HG03064 (cell line): ENCODE measurements around the gene LUC7L.
A peak's percentile ranks its signal among the peaks of the same experiment; 100 is the strongest.
"Not testable (repeated sequence)": the region's sequence is repeated elsewhere in the genome, so short reads cannot be mapped to it uniquely, and the experiment has no call there.

ENCODE experiments used
- ATAC-seq: cut with Tn5 transposase; IDR thresholded peaks from one replicate; pipeline ENCODE4 v1.9.1; 2021; ENCODE audit warnings: low read depth; ENCODE audit not compliant: unreplicated experiment

Gene LUC7L, protein sequence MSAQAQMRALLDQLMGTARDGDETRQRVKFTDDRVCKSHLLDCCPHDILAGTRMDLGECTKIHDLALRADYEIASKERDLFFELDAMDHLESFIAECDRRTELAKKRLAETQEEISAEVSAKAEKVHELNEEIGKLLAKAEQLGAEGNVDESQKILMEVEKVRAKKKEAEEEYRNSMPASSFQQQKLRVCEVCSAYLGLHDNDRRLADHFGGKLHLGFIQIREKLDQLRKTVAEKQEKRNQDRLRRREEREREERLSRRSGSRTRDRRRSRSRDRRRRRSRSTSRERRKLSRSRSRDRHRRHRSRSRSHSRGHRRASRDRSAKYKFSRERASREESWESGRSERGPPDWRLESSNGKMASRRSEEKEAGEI

GRCh38 chr16:228852-229730, at the start of gene LUC7L:
Gene LUC7L, minus strand, starts transcription at chr16:229449. Its CDS starts 110 bp downstream, at chr16:229339.
- ATAC-seq, result peak; percentile 74

DNA sequence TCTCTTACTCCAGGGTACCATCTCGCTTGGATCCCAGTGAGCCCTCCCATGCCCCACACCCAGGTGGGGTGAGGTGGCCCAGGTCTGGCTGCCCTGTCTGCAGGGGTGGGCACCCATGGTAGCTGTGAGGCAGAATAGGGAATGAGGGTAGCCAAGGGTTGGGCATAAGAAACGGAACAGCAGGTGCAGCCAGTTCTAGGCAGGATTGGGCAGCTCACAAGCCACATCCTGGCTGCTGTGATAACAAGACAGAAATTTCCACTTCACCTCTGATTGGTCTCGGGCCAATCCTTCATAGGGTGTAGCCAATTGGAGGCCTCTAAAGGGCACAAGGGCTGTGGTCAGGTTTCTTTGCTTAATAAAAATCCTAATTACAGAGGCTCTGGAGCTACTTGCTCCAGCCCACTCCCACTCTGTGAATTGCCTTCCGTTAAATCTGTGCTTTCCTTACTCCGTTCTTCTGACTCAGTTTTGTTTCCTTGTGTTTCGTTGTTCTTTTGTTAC, 49.7 kb upstream of the LUC7L start:
- ATAC-seq, result no peak

- ATAC-seq, result no peak
These were observed 47.3 kb upstream of the LUC7L start for GRCh38 chr16:276426-277077.

DNA sequence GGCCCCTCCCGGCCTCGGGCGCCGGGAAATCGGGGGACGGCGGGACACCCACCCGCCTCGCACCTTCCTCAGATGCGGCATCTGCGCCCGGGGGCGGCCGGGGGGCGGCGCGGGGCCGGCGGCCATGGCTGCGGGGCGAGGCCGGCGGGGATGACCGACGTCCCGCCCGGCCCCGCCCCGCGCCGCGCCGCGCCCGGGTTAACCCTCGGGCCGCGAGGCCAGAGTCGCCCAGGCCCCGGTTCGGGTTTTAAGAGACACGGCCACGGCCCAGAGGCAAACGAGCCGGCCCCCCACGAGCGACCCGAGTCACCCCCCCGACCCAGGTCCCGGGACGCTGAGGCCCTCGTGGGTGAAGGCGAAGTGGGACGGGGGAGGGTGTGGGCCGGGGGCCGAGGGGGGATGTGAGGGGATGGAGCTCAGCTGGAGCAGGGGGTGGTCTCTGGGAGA, 46.6 kb upstream of the LUC7L start, which contains the start of gene RGS11:
RGS11 (minus strand) TSS at position 159 of the 447 bp plus-strand sequence; CDS start at position 126, 33 bp downstream.
- no peak for ATAC-seq

DNA sequence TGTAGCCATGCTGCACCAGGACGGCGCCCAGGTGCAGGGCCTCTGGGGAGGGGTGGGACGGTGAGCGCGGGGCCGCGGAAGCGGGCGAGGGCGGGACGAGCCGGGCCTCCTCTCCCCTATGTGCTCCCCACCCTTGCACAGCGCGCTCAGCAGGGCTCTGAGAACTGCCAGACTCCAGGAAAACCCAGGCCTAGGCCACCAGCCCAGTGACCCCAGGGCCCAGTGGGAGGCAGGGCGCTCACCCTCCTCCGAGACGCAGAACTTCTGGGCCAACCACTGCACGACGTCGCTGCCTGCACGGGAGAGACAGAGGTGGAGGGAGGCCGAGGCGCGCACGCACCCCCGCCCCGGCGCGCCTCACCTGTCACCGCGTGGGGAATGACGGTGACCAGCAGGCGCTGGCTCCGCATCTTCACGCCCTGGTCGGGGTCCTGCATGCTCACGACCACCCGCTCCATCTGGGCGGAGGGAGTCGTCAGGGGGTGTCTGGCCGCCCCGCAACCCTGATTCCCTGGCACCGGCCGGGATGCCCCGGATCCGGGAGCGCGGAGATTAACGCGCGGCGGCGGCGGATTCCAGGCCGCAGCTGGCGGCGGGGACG, 45.9 kb upstream of the LUC7L start:
- ATAC-seq, result no peak

- no peak for ATAC-seq
These were observed 44.5 kb upstream of the LUC7L start for GRCh38 chr16:273547-274421.

GRCh38 chr16:272633-273546, 43.6 kb upstream of the LUC7L start:
- no peak for ATAC-seq

- ATAC-seq, result no peak
These were observed 41.4 kb upstream of the LUC7L start for GRCh38 chr16:270381-271255.

DNA sequence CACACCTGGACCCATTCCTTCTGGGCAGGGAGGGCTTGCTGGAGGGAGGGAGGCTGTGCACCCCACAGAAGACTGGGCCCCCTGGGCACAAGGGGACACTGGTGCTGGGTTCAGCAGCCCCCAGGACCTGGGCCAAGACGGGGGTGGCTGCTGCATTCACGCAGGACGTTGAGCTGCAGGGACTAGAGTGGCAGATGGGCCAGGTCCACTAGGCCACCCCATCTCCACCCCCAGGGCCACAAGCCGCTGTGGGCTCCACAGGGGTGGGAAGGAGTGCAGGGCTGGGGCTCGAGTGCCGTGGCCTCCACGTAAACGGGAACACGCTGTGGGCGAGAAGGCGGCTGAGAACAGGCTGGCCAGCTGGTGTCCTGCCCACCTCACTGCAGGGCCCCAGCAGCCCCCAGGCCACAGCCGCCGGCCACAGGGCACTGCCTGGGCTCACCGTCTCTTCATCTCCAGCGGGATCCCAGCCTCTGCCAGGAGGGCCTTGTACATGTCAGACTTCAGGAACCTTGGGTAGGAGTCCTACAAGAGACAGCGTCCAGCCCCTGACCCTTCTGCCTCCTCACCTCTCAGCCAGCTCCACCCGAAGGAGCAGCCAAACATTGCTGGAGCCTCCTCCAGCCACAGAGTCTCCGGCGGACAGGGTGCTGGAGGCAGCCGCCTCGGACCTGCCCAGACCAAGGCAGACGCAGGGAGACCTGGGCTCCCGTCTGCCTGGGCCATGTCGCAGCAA, 40.0 kb upstream of the LUC7L start:
- ATAC-seq, result no peak

DNA sequence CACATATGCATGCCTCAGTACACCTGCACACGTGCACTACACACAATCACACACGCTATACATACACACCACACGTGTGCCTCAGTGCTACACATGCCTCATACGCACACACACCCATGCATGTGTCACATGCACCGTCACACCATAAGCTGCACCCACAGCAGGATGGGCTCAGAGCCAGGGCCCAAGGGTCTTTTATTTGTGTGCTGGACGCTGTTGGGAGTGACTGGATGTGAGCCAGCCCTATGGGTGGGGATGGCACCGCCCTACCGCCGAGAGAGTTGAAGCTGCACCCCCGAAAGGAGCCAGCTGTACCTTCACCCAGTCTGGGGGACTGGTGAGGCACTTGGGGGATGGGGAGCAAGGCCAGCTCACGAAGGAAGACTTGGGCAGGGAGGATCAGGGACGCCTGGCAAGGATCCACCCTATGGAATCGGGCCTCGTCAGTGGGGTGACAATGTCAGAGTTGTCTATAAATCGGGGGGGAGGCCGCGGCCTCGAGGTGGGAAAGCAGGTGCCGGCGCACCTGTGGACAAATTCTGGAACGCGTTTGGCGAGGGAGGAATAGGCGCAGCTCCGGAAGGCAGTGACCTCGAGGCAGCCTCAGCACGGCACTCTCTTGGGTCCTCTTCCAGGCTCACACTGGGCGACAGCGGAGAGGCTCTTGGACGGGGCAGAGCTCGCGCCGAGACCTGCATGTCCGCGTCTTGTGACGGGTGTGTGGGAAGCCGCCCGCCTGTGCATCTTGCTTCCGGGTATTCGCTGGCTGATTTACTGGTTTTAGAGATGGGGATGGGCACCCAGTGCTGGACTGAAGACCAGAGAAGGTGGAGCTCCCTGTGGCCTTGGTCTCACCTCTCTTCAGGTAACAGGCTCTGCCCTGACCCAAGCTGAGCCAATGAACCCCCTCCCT, 39.1 kb upstream of the LUC7L start:
- no peak for ATAC-seq

DNA sequence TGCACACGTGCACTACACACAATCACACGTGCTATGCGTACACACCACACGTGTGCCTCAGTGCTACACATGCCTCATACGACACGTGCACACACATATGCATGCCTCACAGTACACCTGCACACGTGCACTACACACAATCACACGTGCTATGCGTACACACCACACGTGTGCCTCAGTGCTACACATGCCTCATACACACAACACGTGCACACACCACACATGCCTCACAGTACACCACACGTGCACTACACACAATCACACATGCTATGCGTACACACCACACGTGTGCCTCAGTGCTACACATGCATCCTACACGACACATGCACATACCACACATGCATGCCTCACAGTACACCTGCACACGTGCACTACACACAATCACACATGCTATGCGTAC, 38.3 kb upstream of the LUC7L start:
- not testable (repeated sequence) for ATAC-seq

DNA sequence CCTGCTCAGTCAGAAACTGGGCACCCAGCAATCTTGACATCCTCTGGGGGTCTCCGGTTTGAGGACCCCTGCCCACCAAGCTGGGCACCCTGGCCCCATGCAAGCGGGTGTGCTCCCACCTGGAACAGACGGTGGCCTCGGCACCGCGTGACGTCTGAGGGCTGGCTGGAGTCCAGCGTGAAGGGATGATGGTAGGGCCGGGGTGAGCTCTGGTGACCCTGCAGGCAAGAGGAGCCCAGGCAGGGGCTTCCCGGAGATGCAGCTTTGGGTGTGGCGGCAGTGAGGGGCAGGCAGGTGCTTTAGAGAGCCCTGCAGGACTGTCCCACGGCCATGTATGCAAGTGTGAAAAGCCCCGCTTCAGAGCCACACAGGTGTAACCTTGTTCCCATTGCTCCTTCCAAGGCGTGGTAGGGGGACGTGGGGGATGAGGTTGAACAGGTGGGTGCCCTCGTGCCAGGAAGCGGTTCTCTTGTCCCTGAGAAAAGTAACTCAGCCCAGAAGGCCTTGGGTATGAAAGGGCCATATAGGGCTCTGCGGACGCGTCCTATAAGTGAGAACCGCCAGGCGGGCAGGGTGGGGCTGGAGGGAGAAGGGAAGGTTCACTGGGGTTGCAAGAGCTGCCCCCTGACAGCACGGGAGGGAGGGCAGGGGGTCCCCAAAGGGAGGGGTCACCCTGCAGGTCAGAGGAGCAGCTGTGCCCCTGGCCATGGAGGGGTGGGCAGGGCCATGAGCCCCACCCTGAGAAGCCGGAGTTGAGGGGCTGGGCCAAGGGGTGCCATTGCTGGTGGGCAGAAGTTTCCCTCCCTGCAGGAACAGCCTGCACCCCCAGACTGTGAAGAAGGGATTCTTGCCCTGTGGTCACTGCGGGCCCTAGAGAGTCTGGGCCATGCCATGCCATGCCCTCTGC, 37.3 kb upstream of the LUC7L start:
- no peak for ATAC-seq

- no peak for ATAC-seq
These were observed 36.5 kb upstream of the LUC7L start for GRCh38 chr16:265711-266110.

DNA sequence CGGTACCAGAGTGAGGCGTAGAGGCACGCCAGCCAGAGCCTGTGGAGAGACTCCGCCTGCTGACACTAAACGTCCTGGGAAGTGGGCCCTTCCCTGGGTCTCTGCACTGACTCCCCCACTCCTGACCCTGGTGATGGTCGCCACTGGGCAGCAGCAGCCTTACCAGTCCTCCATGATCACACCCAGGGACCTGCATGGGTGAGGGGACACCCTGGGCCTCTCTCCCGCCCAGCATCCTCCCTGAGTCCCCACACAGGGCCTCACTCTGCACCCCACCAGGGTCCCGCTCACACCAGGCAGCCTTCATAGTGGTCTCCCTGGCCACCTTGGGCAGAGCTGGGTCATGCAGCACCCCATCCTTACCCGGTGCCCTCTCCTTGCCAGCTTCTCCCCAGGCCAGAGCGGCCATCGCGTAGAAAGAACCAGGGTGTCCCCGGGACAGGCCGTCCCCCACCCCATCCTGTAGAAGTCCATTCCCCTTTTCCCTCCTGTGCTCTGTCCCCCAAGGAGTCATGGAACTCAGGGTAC, 35.8 kb upstream of the LUC7L start:
- no peak for ATAC-seq
